Stimulated activated CD4-positive, alpha-beta T cell treated with anti-CD3 and anti-CD28 coated beads, Interleukin-15, amount 100 ng/mL, for 1 hour (primary cell): Measurements from ENCODE around the gene PAN2.

Source experiments
- DNase-seq, 2 donors: peaks; one replicate each; pipeline ENCODE4 v3.0.0-alpha.2; 2020; ENCODE audit warnings: low read depth in 1 of 2, low spot score in 1 of 2

Gene PAN2, protein sequence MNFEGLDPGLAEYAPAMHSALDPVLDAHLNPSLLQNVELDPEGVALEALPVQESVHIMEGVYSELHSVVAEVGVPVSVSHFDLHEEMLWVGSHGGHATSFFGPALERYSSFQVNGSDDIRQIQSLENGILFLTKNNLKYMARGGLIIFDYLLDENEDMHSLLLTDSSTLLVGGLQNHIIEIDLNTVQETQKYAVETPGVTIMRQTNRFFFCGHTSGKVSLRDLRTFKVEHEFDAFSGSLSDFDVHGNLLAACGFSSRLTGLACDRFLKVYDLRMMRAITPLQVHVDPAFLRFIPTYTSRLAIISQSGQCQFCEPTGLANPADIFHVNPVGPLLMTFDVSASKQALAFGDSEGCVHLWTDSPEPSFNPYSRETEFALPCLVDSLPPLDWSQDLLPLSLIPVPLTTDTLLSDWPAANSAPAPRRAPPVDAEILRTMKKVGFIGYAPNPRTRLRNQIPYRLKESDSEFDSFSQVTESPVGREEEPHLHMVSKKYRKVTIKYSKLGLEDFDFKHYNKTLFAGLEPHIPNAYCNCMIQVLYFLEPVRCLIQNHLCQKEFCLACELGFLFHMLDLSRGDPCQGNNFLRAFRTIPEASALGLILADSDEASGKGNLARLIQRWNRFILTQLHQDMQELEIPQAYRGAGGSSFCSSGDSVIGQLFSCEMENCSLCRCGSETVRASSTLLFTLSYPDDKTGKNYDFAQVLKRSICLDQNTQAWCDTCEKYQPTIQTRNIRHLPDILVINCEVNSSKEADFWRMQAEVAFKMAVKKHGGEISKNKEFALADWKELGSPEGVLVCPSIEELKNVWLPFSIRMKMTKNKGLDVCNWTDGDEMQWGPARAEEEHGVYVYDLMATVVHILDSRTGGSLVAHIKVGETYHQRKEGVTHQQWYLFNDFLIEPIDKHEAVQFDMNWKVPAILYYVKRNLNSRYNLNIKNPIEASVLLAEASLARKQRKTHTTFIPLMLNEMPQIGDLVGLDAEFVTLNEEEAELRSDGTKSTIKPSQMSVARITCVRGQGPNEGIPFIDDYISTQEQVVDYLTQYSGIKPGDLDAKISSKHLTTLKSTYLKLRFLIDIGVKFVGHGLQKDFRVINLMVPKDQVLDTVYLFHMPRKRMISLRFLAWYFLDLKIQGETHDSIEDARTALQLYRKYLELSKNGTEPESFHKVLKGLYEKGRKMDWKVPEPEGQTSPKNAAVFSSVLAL

DNA sequence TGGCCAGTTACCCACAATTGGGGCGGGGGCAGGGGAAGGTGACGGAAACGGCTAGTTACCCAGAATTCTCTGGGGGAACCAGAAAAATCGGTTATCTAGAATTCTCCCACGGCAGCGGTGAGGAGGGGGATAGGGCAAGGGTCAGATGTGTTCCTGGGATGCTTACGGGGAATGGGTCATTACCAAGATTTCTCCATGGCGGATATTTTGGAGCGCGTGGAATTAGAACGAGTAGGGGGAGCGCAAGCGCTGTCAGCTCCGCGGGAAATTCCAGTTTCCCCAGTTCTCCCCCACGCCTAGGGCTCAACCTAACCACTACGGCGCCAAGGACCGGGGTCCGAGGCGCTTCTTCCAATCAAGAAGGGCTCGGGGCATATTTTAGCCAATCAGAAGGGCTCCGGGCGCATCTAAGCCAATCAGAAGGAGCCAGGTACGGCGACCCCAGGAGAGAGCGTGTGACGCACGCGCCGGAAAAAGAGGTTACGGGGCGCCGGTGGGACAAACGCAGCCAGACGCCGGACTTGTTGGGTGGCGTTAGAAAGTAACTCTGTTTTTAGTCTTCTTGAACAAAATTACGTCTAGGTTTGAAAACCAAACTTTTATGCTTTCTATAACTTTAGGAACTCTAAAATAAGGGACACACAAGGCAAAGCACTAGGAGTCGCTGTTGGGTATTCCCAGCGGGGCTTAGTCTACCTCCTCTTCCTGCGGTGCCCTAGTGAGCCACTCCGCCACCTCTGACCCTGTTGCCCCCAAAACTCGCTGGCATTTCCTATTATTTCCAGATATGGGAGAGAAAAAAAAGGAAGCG is at the start of gene PAN2:
TSS of gene PAN2 (minus strand) at position 322 of the 811 bp plus-strand sequence. CDS start 906 bp downstream, outside the sequence.
- peak; percentile 81 to 84 for DNase-seq

DNA sequence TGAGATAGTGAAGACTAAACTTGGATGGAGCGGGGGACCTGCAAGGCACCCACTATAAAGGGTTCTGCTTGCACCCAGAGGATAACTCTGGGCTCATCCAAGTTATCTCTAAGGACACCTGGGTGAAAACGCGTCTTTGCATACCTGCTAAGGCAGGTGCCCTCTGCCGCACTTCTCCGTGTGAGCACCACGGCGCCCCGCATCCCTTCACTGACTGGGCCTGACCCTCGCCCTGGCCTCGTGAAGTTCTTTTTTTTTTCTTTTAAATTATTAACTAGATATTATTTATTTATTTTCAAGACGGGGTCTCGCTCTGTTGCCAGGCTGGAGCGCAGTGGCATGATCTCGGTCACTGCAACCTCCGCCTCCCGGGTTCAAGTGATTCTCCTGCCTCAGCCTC is 48.8 kb upstream of the PAN2 start:
- DNase-seq, result no peak

DNA sequence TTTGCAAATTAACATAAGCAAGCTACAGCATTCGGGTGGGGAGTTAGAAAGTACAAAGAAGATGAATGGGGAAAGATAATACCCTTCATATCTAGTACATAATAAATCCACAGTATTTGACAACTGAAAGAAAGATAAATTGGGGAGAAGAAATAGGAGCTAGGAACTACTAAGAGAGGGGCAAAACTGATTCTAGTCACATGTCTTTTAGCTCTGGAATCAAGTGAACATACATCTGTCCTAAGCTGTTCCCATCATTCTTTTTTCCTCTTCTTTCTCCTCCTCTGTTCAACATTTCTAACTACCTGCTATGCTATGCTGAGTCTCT is 44.2 kb upstream of the PAN2 start:
- DNase-seq, result no peak

DNA sequence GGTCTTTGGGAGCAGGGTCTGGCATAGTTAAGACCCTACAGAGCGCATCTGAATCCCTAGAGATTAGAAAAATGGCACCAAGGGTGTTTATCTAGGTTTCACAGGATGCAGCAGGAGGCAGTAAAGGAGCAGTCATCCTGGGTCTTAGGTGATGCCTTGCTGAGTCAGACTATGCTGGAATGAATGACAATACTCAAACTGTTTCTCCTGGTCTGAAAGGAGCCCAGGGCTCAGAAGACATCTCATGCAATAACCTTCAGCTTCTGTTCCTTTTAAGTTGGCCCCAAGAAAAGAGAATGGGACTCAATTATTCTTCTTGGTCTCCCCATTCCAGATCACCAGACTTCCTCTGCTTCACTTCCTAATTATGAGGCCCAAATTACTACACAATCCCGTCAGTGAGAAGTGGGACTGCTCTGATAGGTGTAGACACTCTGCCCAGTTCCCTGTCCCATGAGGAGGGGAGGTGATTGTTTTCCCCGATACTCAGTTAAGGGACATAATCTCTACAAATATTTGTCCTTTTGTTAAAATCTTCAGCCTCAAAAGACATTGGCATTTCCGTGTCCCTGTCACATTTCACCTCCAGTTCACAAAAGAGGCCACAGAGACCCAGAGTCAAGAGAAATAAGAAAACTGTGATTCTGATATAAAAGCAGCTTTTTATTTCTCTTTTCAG is 43.6 kb upstream of the PAN2 start:
- no peak for DNase-seq

DNA sequence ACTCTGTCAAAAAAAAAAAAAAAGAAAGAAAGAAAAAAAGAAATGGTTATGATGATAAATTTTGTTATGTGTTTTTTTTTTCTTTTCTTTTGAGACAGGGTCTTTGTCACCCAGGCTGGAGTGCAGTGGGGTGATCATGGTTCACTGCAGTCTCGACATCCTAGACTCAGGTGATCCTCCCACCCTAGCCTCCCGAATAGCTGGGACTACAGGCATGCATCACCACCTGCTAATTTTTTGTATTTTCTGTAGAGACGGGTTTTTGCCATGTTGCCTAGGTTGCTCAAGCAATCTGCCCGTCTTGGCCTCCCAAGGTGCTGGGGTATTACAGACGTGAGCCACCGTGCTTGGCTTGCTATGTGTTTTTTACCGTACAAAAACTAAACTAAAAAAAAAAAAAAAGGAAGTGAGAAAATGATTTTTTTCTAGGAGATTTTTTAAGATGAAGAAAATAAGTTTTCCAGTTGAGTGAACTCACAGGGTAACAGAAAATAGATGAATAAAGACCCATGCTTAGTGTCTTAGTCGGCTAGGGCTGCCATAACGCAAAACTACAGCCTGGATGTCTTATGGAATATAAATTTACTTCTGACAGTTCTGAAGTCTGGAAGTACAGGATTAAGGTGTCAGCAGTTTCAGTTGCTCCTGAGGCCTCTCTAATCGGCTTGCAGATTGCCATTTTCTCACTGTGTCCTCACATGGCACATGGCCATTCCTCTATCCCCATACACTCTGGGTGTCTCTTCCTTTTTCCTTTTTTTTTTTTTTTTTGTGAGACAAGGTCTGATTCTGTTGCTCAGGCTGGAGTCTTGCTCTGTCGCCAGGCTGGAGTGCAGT is 42.0 kb upstream of the PAN2 start:
- DNase-seq, result no peak

DNA sequence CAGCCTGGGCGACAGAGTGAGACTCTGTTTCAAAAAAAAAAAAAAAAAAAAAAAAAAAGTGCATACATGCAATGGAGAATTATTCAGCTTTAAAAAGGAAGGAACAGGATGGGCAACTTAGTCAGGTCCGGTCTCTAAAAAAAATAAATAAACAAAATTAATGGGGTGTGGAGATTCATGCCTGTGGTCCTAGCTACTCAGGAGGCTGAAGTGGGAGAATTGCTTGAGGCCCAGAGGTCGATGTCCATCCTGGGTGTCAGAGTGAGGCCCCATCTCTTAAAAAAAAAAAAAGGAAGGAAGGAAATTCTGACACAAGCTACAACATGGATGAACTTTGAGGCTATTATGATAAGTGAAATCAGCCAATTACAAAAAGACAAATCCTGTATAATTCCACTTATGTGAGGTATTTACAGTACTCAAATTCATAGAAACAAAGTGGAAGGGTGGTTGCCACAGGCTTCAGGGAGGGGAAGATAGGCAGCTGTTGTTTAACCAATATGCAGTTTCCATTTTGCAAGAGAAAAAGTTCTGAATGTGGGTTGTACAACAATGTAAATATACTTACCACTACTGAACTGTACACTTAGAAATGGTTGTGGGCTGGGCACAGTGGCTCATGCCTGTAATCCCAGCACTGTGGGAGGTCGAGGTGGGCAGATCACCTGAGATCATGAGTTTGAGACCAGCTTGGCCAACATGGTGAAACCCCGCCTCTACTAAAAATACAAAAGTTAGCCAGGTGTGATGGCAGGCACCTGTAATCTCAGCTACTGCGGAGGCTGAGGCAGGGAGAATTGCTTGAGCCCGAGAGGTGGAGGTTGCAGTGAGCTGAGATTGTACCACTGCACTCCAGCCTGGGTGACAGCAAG is 41.2 kb upstream of the PAN2 start:
- no peak for DNase-seq

DNA sequence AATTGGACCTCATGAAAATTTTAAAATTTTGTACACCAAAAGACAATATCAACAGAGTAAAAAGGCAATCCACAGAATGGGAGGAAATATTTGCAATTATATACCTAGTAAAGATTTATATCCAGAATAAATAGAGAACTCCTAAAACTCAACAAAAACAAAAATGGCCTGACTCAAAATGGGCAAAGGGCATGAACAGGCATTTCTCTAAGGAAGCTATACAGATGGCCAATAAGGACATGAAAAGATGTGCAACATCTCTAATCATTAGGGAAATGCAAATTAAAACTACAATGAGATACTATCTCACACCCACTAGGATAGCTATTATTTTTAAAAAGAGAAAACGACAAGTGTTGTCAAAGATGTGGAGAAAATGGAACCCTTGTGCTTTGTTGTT is 39.7 kb upstream of the PAN2 start:
- no peak for DNase-seq

DNA sequence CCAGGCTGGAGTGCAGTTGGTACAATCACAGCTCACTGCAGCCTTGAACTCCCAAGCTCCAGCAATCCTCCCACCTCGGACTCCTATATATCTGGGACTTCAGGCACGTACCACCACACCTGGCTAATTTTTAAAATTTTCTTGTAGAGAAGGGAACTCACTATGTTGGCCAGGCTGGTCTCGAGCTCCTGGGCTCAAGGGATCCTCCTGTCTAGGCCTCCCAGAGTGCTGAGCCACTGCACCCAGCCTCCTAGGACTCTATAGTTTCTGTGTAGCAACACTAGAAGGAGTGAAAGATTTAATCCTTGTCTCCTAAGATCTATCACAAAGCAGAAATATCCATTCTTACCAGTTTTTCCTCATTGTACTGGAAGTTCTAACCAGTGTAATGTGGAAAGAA is 33.1 kb upstream of the PAN2 start:
- DNase-seq, result no peak

DNA sequence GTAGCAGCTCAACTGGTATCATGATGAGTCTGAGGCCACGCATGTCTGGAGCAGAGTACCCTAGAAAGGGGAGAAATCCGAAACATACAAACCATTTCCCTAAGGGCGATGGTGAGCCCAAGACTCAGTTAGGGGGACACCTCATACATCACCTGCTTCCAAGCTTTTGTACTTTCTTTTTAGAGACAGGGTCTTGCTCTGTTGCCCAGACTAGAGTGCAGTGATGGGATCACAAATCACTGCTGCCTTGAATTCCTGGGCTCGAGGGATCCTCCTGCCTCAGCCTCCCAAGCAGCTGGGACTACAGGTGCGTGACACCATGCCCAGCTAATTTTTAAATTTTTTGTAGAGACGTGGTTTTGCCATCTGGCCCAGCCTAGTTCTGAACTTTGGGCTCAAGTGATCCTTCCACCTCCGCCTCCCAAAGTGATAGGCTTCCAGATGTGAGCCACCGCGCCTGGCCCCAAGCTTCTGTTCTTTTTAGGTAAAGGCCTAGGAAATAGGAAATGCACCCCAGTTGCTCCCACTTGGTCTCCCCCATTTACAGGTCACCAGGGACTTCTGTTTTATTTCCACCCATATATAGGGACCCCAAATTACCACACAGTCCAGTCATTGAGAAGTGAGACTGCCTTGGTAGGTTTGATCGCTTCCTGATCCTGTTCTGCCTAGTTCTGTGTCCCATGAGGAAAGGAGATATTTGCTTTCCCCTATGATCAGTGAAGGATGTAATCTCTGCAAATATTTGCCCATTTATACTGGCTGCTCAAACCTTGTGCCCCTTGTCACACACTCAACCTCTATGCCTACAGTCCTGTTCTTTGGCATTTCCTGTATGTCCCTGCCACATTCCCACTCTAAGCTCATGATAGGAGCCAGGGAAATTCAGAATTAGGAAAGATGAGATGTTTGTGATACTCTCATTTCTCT is 28.6 kb upstream of the PAN2 start, which contains the start of gene APOF:
TSS of gene APOF (minus strand) at position 728 of the 930 bp plus-strand sequence. CDS start at position 616, 112 bp downstream.
- no peak for DNase-seq

DNA sequence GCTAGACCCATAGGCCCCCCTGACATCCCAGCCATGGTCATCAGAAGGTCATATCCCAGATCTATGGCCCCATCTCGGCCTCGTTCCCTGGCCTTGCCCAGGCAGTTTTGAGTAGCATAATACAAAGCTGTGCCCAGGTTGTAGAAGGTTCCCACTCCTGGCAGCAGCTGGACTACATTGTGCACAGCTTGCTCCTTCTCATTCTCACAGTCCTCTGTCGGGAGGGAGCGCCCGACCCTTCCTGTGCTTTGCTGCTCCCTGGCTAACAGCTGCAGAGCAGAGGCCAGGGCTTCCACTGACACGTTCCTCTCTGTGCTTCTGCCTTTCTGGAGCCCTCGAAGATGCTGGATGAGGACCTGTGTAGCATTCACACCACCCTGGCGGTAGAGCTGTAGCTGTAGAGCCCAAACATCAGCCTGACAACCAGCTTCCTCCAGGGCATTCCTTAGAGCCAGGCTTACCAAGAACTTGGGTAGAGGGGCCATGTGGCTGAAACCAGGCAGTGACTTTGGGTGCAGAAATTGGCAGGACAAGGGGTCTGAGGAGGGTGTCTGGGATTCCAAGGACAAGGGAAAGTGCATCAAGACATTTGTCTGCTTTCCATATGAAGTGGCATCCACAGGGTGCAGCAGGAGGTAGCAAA is 27.8 kb upstream of the PAN2 start:
- DNase-seq, result no peak

DNA sequence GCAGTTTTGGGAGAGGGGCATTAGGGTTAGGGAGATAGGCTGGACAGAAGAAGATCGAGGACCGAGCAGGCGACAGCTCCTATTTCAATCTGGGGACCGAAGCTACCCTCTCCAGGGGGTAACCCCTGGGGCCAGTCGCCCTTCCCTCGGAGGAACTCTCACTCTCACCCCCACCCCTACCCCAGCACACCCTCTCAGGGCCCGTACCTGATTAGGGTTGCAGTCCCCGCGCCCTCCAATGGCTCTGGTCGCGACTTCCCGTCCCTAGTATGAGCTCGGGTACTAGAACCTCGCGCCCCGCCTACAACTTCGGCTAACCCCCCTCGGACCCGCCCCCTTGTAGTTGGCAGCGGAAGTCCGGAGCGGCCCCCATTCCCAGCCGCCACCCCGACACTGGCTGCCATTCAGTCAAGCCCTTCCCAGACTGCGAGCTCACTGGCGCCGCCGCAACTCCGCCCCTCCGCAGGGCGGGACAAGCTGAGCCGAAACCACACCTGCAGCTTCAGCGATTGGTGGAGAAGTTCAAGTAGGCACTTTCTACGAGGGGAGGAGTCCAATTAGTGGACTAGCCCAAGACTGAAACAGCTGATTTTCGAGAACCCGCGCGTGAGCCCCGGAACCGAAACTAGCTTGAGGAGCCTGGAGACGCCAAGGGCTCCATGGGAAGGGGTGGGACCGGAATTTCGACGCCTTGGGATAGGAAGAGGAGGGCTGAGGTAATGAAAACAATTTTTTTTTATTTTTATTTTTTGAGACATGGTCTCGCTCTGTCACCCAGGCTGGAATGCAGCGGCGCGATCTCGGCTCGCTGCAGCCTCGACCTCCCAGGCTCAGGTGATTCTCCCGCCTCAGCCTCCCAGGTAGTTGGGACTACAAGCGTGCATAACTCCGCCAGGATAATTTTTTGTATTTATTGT is 26.3 kb upstream of the PAN2 start, which contains the start of gene STAT2:
TSS of gene STAT2 (minus strand) at position 257 of the 917 bp plus-strand sequence. CDS start 3,536 bp downstream, outside the sequence.
- peak; percentile 96 to 98 for DNase-seq

DNA sequence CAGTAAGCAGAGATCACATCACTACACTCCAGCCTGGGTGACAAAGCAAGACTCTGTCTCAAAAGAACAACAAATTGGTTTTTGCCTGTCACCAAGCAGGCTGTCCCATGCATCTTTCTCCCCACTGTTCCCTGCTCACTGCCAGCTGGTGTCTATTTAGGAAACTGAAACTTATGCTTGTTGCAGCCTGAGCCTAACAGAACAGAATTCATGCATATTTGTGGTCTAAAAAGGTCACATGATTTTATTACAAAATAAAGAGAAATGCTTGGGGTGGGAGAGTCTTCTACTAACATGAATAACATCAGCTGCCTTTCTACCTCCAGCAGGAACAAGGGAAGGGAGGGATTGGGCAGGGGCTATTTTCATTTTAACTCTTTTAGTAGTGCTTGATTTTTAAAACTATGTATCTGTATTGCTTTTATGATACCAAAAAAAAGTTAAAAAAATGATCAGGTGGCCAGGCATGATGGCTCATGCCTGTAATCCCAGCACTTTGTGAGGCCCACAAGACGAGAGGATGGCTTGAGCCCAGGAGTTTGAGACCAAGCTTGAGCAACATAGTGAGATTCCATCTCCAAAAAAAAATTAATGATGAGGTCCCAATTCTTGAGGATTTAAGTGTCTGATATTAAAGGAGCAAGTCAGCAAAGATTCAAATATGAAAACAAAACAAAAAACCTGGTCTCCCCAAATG is 25.2 kb upstream of the PAN2 start:
- DNase-seq, result no peak

DNA sequence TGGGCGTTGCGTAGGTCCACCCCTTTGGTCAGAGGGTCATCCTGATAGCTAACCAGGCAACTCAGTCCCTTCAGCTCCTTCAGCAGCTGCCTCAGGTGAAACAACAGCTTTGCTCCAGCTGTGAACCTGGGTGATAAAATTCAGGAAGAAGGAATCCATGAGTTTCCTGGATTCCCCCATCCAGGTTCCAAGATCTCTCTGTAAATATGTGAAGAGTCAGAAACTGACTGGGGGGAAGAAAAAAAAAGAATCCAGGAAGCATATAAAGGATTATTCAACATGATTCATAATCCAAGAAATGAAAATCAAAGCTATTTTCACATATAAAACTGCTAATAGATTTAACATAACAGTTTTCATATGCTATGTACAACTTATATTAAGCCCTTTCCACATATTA is 17.5 kb upstream of the PAN2 start:
- no peak for DNase-seq

DNA sequence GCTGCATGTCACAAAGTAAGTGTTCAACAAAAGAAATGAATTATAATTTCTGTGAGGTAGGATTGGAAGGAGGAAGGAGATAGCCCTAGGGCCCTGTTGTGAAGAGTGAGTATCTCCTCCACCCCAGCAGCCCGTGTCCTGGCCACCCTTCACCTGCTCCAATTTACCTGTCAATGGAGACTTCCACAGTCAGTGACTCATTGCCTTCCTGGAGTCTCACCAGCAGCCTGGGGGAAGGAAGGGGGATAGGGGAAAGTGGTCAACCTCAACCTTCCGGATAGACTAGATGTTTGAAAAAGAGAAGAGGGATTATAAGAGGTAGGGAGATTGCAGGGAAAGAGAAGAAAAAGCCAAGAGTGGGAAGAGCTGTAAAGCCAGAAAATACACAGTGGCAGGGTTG is 16.9 kb upstream of the PAN2 start:
- DNase-seq, result no peak

DNA sequence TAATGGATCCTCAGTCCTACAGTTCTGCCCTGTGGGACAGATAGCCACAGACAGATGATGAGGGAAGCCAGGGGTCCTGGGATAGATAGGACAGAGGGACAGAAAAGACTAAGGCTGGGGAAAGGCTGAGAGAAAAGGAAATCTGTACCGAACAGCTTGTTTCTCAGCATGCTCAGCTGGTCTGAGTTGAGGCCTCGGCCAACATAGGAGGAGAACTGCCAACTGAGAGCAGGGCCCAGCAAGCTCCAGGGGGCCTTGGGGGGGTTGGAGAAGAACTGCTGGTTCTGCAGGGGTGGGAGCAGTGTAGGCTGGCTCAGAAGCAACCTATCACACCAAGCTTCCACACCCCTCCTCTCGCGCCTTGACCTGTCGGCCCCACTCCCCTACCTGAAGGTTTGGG is 15.0 kb upstream of the PAN2 start:
- no peak for DNase-seq
